SH-SY5Y (cell line): Measurements from ENCODE around the gene STOML2.

Experiments
- GATA2 ChIP-seq: IDR thresholded peaks from 2 replicates; pipeline ENCODE4 v1.6.1; 2011; ENCODE audit warnings: mild to moderate bottlenecking, low read depth, low read length
- GATA3 ChIP-seq: IDR thresholded peaks from 2 replicates; pipeline ENCODE4 v1.6.1; 2011; ENCODE audit warnings: low read depth, mild to moderate bottlenecking, low read length, moderate library complexity

Gene STOML2, protein sequence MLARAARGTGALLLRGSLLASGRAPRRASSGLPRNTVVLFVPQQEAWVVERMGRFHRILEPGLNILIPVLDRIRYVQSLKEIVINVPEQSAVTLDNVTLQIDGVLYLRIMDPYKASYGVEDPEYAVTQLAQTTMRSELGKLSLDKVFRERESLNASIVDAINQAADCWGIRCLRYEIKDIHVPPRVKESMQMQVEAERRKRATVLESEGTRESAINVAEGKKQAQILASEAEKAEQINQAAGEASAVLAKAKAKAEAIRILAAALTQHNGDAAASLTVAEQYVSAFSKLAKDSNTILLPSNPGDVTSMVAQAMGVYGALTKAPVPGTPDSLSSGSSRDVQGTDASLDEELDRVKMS

DNA sequence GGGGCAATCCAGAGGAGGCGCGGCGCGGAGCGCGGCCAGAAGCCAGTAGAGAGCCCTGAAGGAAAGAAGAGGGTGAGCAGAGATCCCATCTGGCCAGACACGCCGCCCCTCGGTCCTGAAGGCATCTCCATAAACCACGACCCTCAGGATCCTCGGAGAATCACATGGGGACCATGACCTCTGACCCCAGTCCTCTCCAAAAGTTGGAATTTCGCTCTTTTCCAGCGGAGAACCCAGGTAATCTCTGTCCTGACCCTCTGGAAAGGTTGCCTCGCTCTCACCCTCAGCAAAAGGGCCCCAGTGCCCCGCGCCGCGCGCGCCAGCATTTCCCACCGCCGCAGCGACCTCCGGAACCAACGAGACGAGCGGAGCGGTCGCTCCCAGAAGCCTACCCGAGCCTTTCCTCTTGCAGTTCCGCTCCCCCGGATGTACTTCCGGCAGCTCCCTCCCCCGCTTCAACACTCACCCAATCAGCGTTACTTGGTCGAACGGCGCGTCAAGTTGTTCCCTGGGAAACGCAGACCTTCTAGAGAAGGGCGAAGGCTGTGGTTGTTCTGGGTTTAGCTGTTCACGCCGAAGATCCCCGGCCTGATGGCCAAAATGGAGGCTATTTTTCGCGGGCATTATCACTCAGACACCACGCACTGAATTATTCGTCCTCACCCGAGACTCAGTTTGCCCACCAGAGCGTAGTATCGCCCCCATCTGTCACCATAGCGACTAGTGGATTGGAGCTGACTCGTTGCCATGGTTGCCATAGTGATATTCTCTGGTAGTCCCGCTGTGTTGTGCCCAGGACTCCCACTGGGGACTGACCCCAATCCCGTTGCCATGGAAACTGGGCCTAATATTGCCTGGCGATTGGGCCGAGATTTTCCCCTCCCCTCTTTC is at the start of gene STOML2:
TSS of gene STOML2 (minus strand) at position 363 of the 891 bp plus-strand sequence. CDS start at position 326, 37 bp downstream.
- TF ChIP-seq GATA3 (no peak), GATA2 (peak; percentile 45)

DNA sequence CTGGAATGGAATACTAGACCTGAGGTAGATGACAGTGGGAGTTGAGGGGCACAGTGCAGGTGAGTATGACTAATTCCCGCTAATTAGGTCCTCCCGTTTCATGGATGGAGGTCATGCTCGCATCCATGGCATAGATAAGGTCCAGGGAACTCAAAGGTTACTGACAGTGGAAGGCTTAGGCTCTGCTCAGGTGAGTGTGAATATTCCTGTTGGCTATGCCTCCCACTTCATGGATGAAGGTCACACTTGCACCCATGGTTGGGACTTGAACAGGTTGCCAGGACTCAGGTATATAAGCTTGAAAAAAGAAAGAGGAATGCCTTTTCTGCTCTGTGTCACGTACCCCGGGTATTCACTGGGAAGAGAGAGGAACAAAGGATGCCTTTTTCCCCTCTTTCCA is 39.1 kb upstream of the STOML2 start:
- TF ChIP-seq GATA3 = no peak
- TF ChIP-seq GATA2 = no peak

DNA sequence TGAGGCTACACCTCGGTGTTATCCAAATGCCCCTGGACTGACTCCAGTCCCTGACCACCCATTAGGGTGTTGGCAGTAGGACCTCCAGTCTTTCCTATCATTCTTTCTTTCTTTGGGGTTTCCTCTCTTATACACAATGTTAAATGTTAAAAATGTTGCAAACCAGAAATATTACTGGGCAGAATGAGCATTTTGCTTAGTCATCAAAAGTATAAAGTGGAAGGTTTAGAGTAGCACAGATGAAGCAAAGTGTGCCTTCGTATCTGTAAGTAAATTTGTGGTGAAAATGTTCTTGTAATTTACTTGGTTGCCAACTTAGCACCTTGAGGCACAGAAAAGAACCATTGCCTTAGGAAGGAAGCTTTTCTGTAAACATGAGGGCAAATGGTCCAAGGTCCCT is 37.2 kb upstream of the STOML2 start:
- TF ChIP-seq GATA2 (no peak), GATA3 (no peak)

DNA sequence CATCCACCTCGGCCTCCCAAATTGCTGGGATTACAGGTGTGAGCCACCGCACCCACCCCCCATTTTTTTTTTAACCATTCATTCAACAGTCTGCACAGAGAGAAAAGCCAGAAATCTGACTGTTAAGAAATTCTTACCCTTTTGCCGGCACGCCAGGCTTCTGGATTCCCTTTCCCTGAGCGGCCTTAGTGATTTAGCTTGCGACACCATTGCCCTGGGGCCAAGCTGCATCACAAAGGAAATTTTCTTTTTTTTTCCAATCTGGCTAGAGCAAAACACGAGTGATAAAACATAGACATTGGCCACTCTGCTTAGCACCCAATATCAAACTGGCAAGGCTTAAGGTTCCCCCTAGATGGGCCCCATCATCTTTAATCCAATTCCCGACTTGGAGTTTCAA is 33.9 kb upstream of the STOML2 start:
- TF ChIP-seq GATA2 (no peak), GATA3 (no peak)

DNA sequence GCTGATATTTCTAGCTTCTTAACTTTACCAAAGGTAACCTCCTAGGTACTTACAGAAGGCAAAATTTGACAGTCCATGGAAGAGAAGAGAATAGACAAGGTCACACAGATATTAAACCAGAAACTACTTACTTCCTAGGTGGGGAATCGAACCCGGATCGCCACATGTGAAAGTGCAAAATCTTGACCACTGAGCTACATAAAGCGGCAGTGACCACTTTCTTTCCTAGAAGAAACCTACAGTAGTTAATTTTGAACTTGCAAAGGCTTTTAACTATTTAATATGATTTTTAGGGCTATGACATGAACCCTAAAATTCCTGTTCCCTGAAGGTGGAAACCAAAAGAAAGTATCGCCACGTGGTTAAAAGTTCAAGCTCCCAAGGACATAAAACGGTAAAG is 33.1 kb upstream of the STOML2 start:
- no peak for TF ChIP-seq GATA3
- no peak for TF ChIP-seq GATA2

DNA sequence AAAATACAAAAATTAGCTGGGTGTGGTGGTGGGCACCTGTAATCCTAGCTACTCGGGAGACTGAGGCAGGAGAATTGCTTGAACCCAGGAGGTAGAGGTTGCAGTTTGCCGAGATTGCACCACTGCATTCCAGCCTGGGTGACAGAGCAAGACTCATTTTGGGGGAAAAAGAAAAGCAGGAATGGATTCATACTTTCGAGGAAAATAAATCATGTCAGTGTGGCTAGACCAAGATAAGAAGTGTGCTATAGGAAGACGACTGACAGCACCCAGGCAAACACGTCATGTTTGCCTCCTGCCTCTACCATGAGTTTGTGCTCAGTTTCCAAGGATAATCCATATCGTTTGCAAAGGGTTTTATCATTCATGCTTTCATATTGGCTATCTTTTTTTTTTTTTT is 32.0 kb upstream of the STOML2 start:
- no peak for TF ChIP-seq GATA2
- TF ChIP-seq GATA3 = no peak

DNA sequence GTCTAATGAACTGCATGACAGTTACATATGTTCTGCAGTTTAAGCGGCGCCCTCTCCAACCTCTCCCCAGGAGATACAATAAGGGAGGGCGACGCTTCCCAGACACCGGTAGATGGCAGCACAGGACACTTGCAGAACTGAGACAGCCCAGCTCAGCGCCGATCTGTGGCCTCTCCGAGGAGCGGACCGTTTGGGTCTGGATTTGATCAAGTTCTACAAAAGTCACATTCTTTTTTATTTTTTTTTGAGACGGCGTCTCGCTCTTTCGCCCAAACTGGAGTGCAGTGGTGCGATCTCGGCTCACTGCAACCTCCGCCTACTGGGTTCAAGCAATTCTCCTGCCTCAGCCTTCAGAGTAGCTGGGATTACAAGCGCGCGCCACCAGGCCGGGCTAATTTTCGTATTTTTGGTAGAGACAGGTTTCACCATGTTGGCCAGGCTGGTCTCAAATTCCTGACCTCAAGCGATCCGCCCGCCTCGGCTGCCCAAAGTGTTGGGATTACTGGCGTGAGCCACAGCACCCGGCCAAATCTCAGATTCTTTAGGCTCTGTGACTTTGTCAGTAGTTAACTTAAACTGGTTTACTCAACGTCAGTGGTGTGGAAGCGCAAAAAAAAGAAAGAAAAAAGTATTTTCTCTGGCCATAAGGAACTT is 14.1 kb upstream of the STOML2 start:
- TF ChIP-seq GATA3 (no peak), GATA2 (no peak)

DNA sequence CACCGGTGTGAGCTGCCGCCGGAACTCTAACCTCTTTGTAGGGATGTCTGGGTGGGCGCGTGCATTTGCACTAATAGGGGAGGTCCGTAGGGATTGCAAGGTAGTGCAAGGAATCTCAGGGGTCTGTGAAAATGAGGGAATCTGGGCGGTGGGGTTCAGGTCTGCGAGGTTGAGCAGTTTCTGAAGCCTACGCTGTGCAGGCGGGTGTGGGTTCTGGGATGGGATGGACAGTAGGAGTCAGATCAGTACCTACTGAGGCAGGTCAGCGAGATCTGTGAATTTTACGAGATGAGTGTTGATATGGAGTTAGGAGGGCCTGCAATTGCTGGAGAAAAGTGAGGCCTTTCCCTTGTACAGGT is 13.6 kb upstream of the STOML2 start:
- no peak for TF ChIP-seq GATA2
- no peak for TF ChIP-seq GATA3

DNA sequence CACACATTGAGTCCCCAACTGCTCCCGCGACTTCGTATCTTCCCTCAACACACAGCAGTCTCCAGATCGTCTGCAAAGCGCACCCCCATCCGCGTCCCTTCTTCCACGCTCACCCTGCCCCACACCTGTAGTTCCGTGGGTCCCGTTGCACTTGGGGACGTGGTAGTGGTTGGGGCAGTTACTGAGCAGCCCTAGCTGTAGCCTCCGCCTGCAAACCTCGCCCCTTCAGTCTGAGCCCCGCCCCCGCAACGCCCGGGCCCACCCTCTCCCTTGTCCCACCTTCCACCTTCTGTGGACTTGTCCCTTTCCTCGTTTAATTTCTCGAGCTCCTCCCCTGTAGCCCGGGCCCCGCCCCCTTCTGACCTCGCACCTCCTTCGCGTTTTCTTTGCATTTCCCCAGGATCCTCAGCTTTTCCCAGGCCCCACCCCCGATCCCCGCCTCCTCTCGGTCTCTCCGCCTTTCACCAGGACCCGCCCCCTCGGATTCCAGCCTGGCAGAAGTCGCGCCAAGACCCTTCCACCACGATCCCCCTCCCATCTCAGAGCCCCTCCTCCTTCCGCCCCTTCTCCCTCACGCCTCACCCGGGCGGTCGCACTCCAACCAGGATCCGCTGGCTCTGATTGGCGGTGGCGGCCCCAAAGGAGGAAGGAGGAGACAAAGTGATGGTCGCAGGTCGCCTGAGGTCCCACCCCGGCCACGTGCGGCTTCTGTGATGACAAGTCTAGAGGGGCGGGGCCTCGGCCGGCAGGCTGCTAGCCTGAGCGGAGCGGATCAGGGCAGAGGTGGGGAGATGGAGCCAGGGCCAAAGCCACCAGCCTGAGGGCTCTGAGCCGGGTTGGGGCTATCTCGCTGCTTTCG is 13.0 kb upstream of the STOML2 start, which contains the start of gene ATOSB:
TSS of gene ATOSB (minus strand) at position 183 of the 859 bp plus-strand sequence. CDS start 7,588 bp downstream, outside the sequence.
- TF ChIP-seq GATA2 = no peak
- TF ChIP-seq GATA3 = no peak

DNA sequence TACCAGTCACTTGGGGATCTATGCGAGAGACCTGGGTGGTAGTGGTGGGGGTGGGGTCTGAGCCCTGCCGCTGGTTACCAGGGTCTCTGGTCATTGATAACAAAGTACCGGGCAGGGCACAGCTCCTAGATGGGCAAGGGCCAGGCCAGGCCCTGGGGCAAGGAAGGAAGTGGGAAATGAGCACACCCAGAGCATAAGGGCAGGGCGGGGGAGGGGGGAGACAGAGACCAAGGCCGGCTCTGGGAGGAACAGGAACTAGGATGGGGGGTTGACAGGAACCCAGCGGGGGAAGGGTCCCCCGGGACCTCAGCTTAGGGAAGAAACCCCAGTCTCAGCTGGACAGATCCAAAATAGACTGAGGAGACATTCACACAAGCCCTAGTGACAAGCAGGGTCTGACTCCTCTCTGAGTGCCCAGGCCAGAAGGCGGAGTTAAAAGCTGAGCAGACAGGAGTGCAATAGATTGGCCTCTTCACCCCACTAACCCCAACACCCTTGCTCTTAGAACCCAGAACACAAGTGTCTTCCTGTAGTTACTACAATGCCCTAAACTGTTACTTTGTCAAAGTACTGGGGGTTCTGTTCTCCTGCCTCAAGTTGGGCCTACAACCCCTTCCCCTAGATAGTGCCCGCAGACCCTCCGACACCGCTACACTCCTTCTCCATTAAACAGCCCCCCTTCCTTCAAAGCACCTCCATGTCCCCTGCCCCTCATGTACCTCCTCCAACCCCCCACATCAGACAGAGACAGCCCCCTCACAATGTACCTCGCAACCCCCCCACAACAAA is 12.1 kb upstream of the STOML2 start:
- no peak for TF ChIP-seq GATA3
- TF ChIP-seq GATA2 = no peak

DNA sequence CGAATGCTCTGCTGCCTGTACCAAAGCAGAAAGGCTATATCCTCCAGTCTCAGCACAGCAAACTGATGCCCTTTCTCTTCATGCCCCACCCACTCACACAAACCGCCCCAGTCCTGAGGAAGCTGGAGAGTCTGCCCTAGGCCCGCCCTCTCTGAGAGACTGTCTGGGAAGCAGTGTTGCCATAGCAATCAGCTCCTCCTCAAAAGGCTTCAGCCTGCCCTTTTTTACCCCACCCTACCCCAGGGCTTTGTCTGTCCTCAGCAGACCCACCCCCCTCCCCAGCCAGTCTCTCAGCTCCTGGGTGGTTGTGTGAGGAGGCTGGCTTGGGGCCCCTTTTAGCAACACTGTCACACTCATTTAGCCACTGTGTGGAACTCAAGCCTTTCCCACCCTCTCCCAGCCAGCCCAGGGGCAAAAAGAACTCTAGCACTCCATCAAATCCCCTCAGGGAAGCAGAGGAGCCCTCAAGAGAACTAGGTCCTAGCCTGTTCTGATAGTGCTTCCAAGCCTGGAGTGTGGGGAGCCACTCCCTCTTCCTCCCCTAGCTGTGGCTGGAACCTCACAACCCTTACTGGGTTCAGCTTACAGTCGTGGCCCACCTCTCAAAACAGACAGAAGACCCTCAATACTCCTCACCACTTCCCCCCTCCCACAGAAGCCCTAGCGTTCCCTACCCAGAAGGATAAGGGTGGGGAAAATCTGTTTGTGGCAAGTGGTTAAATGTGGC is 11.3 kb upstream of the STOML2 start:
- TF ChIP-seq GATA3 (no peak), GATA2 (no peak)

DNA sequence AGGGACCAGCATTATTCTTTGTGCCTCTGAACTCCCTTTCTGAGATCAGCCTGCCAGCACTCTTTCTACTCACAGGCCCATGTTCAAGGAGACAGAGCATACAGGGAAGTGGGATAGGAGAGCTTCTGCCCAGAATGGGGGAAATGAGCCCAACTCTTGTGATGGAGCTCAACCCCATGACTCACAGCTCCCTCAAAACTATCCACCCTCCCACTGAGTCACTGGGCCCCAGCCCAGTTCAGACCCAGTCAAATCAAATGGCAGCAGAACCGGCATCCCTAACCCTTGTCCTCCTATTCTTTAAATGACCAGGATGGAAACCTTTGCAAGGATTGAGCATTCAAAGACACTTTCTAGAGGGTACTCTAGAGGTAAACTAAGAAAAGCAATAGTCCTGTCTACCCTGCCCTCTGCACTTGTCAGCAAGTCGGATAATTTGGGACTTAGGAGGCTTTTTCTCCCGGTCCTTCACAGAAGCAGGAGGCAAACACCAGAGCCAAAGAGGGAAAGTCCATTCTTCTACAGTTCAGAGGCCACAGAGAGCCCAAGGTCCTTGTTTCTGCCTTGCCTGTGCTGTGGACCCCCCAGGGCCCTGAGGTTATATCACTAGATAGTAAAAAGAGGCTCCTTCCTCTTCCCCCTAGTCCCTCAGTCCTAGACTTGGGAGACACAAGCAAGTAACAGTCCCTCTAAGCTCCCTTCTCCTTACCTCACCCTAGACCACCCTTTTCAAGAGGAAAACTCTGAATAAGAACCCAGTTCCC is 9.5 kb upstream of the STOML2 start:
- TF ChIP-seq GATA2 = no peak
